HepG2 (cell line): Measurements from ENCODE around the gene SRSF10. TPM values are rescaled to one million over a fixed set of nuclear protein-coding genes. Genes with fewer than 3 reads are reported as not detected.

Source experiments
- ARNT2 ChIP-seq: sonication (generic); formaldehyde crosslinking; IDR thresholded peaks from 2 replicates; pipeline ENCODE4 v1.8.0; 2022; ENCODE audit warnings: mild to moderate bottlenecking, low read depth, missing genetic modification reagents, moderate library complexity
- CENPX ChIP-seq: sonication (generic); formaldehyde crosslinking; IDR thresholded peaks from 2 replicates; pipeline ENCODE4 v1.9.0; 2021; ENCODE audit warnings: mild to moderate bottlenecking, missing genetic modification reagents, moderate library complexity
- DNMT1 ChIP-seq: sonication (generic); formaldehyde crosslinking; IDR thresholded peaks from 2 replicates; pipeline ENCODE4 v1.5.1; 2020; ENCODE audit warnings: mild to moderate bottlenecking, missing genetic modification reagents
- E2F2 ChIP-seq: sonication (generic); formaldehyde crosslinking; IDR thresholded peaks from 2 replicates; pipeline ENCODE4 v1.4.0; 2020; ENCODE audit warnings: missing genetic modification reagents, borderline replicate concordance
- GABPA ChIP-seq, 2 experiments: IDR thresholded peaks; 2 replicates each; pipeline ENCODE4 v1.6.1; 2011 to 2016; ENCODE audit warnings: low read depth in 2 of 2, low read length in 1 of 2, missing biosample characterization in 1 of 2, missing genetic modification characterization in 1 of 2
- HNF1A ChIP-seq, 2 experiments: sonication (generic) in 1 of 2; formaldehyde crosslinking in 1 of 2; IDR thresholded peaks; 2 replicates each; pipeline versions ENCODE4 v1.4.0 to v1.6.1; 2016 to 2020; ENCODE audit warnings: borderline replicate concordance in 1 of 2, low read depth in 1 of 2, mild to moderate bottlenecking in 1 of 2, missing genetic modification reagents in 1 of 2
- PAF1 ChIP-seq: IDR thresholded peaks from 2 replicates; pipeline ENCODE4 v1.6.1; 2016; ENCODE audit warnings: missing genetic modification reagents, missing compliant biosample characterization
- PHF8 ChIP-seq: sonication (generic); formaldehyde crosslinking; IDR thresholded peaks from 2 replicates; pipeline ENCODE4 v1.5.0; 2020; ENCODE audit warnings: missing genetic modification reagents
- SRY ChIP-seq: sonication (generic); formaldehyde crosslinking; IDR thresholded peaks from 2 replicates; pipeline ENCODE4 v1.8.0; 2022; ENCODE audit warnings: mild to moderate bottlenecking, missing genetic modification reagents
- TFDP1 ChIP-seq: IDR thresholded peaks from 2 replicates; pipeline ENCODE4 v1.6.1; 2016; ENCODE audit warnings: missing compliant biosample characterization, missing genetic modification reagents, borderline replicate concordance
- TRAFD1 ChIP-seq: sonication (generic); formaldehyde crosslinking; IDR thresholded peaks from 2 replicates; pipeline ENCODE4 v1.5.1; 2020; ENCODE audit warnings: missing genetic modification reagents, mild to moderate bottlenecking, borderline replicate concordance
- ZBTB37 ChIP-seq: sonication (generic); formaldehyde crosslinking; IDR thresholded peaks from 2 replicates; pipeline ENCODE4 v1.4.0; 2020; ENCODE audit warnings: mild to moderate bottlenecking, missing genetic modification reagents
- ZNF121 ChIP-seq: sonication (generic); formaldehyde crosslinking; IDR thresholded peaks from 2 replicates; pipeline ENCODE4 v1.5.0; 2020; ENCODE audit warnings: mild to moderate bottlenecking, missing genetic modification reagents
- ZNF160 ChIP-seq: sonication (generic); formaldehyde crosslinking; IDR thresholded peaks from 2 replicates; pipeline ENCODE4 v1.8.0; 2022; ENCODE audit warnings: mild to moderate bottlenecking, inconsistent platforms, missing genetic modification reagents
- ZNF652 ChIP-seq: IDR thresholded peaks from 2 replicates; pipeline ENCODE4 v1.6.1; 2016; ENCODE audit warnings: low read depth, borderline replicate concordance
- ZNF724P ChIP-seq: sonication (generic); formaldehyde crosslinking; IDR thresholded peaks from 2 replicates; pipeline ENCODE4 v1.8.0; 2022; ENCODE audit warnings: missing genetic modification reagents, borderline replicate concordance
- ZNF768 ChIP-seq: sonication (generic); formaldehyde crosslinking; IDR thresholded peaks from 2 replicates; pipeline ENCODE4 v1.4.0; 2020; ENCODE audit warnings: missing genetic modification reagents
- ZNF878 ChIP-seq: sonication (generic); formaldehyde crosslinking; IDR thresholded peaks from 2 replicates; pipeline ENCODE4 v1.8.1; 2023; ENCODE audit warnings: mild to moderate bottlenecking, missing genetic modification reagents, moderate library complexity
- polyA plus RNA-seq, 8 experiments: library from polyadenylated mRNA; depleted of rRNA in 3 of 8; stranded (reverse) in 7 of 8; unstranded in 1 of 8; fragments of >200 nt; fragmentation: Illumina TruSeq in 4 of 8; extraction: Trizol in 4 of 8; gene quantifications; 2 replicates each; pipeline versions ENCODE4 v1.2.1 to v1.2.3, GENCODE V29; 2011 to 2016; ENCODE audit warnings: low read depth in 4 of 8, missing spikeins in 1 of 8, mixed read lengths in 1 of 8; ENCODE audit not compliant: insufficient read depth in 1 of 8
- total RNA-seq, 5 experiments: library from RNA; depleted of rRNA; stranded (reverse); fragments of >200 nt; fragmentation: Illumina TruSeq; extraction: Trizol; gene quantifications; 2 replicates each; pipeline ENCODE4 v1.2.3, GENCODE V29; 2016; ENCODE audit warnings: low read depth in 1 of 5

SRSF10 gene
- total and polyA plus RNA-seq, 2 of the 13 experiments (the other 11 are each of a cell fraction or from before 2014, with no cell fraction given): 126 to 186 TPM

- TF ChIP-seq TFDP1 (peak; percentile 89), DNMT1 (CRISPR knock-in tag) (no peak; the same call in 1 of the 2 replicates), PAF1 (CRISPR knock-in tag) (no peak), GABPA (IDR thresholded peaks at IDR 0.05; ENCODE audit: low read depth, low read length) (no peak), GABPA (CRISPR knock-in tag; IDR thresholded peaks at IDR 0.05; ENCODE audit: low read depth) (peak; percentile 23), ZNF160 (CRISPR knock-in tag) (peak; percentile 63; the same call in 1 of the 2 replicates), SRY (CRISPR knock-in tag) (peak; percentile 40; the same call in 1 of the 2 replicates), HNF1A (IDR thresholded peaks at IDR 0.05; ENCODE audit: low read depth) (no peak), HNF1A (CRISPR knock-in tag; IDR thresholded peaks at IDR 0.05; ENCODE audit: borderline replicate concordance) (peak; percentile 51), ZNF768 (CRISPR knock-in tag) (0 out of 2 replicates have a peak, but pooled peaks have one; percentile 57), E2F2 (CRISPR knock-in tag) (no peak; the same call in 1 of the 2 replicates), PHF8 (CRISPR knock-in tag) (peak; percentile 80), ZNF652 (no peak), ARNT2 (CRISPR knock-in tag) (peak; percentile 57), TRAFD1 (CRISPR knock-in tag) (no peak), ZNF878 (CRISPR knock-in tag) (peak; percentile 93), ZNF724P (CRISPR knock-in tag) (peak; percentile 85; the same call in 1 of the 2 replicates), CENPX (CRISPR knock-in tag) (no peak), ZNF121 (no peak), ZBTB37 (CRISPR knock-in tag) (no peak)
These were observed 20.5 kb downstream of the SRSF10 start, which contains the start of gene PNRC2 (continued) for GRCh38 chr1:23959461-23960290.
